ENCODE measurements around the gene TECPR2.

The TECPR2 gene

DNA sequence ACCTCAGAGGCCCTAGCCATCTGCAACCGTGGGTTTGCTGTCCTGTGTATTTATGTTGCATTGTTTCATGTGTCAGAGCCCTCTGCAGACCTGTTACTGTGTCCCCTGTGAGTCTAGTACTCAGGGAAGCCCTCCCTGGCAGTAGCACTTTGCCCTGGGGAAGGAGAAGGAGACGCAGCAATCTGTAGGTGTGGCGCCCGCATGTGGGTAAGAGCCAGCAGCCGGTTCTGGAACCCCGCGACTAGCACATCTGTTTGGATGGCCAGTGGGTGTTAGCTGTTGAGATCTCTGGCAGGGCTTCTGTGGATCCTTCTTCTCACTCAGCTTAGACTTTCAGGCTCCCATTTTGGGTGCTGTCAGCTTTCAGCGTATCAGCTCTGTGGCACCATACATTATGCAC is 57.0 kb downstream of the TECPR2 start:
- in situ Hi-C loops (cut with MboI; ENCODE audit: low sequenced_read_pairs) = no loop called here

DNA sequence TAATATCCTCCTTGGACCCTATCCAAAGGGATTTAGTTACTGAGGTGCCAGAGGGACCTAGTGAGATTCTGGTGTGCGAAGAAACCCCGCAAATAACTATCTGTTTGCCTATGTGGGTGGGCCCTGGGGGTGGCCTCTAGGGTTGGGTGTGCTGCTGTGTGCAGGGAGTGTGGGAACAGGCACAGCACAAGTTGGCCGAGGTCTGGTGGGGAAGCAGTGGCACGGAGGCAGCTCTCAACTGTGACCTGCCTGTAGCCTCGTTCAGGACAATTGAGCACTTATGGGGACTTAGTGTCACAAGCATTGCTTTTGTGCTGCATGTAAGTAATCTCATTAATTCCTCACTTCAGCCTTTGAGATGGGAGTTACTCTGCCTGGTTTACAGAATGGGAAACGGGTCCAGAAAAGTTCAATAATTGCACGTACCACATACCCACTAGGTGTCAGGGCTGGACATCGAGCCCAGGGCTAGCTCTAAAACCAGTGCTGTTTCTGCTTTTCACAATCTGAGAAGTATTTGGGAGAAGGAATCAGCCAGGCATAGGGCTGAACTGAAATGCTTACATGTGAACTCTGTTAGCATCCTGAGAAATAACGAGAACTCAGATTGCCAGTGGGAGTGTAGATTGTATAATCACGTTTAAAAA is 58.8 kb downstream of the TECPR2 start:
- in situ Hi-C loops (cut with MboI; ENCODE audit: low sequenced_read_pairs) = no loop called here

GRCh38 chr14:102424520-102424919 is 61.8 kb downstream of the TECPR2 start:
- in situ Hi-C loops (cut with MboI; ENCODE audit: low sequenced_read_pairs) = no loop called here

DNA sequence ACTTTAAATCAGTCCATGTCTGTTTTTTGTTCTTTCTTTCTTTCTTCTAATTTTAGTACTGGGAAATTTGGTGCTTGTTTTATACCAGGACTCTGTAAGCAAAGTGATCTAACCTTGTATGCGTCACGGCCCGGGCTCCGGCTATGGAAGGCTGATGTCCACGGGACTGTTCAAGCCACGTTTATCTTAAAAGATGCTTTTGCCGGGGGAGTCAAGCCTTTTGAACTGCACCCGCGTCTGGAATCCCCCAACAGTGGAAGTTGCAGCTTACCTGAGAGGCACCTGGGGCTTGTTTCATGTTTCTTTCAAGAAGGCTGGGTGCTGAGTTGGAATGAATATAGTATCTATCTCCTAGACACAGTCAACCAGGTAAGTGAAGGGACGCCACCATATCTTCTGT is 62.2 kb downstream of the TECPR2 start:
- in situ Hi-C loops (cut with MboI; ENCODE audit: low sequenced_read_pairs) = no loop called here

- in situ Hi-C loops (cut with MboI; ENCODE audit: low sequenced_read_pairs) = no loop called here
Observed at GRCh38 chr14:102426796-102427195, 64.1 kb downstream of the TECPR2 start.

DNA sequence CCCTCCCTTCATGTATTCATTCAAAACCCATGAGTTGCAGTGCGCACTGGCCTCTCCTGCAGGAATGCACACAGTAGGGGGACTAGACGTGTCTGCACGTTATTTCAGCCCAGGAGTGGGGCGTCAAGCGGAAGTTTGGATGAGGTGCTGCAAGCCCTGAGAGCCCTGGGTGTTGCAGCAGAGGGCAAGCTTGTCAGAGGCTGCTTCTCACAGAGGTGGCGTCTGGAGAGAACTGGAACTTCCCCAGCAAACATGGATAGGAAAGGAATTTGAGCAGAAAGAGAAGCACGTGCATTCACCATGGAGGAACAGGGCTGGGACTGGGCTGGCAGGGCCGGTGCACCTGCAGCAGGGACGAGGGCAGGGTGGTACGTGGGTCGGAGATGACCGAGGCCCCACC is 64.9 kb downstream of the TECPR2 start:
- in situ Hi-C loops (cut with MboI; ENCODE audit: low sequenced_read_pairs) = no loop called here

- in situ Hi-C loops (cut with MboI; ENCODE audit: low sequenced_read_pairs) = no loop called here
Observed at GRCh38 chr14:102430212-102430908, 67.6 kb downstream of the TECPR2 start.

GRCh38 chr14:102431751-102432150 is 69.0 kb downstream of the TECPR2 start:
- in situ Hi-C loops (cut with MboI; ENCODE audit: low sequenced_read_pairs) = no loop called here

GRCh38 chr14:102434647-102435175 is 72.0 kb downstream of the TECPR2 start:
- in situ Hi-C loops (cut with MboI; ENCODE audit: low sequenced_read_pairs) = no loop called here

- in situ Hi-C loops (cut with MboI; ENCODE audit: low sequenced_read_pairs) = no loop called here
Observed at GRCh38 chr14:102437997-102438915, 75.5 kb downstream of the TECPR2 start.

- in situ Hi-C loops (cut with MboI; ENCODE audit: low sequenced_read_pairs) = no loop called here
Observed at GRCh38 chr14:102439556-102439955, 76.8 kb downstream of the TECPR2 start.

- in situ Hi-C loops (cut with MboI; ENCODE audit: low sequenced_read_pairs) = no loop called here
Observed at GRCh38 chr14:102440392-102440791, 77.7 kb downstream of the TECPR2 start.

DNA sequence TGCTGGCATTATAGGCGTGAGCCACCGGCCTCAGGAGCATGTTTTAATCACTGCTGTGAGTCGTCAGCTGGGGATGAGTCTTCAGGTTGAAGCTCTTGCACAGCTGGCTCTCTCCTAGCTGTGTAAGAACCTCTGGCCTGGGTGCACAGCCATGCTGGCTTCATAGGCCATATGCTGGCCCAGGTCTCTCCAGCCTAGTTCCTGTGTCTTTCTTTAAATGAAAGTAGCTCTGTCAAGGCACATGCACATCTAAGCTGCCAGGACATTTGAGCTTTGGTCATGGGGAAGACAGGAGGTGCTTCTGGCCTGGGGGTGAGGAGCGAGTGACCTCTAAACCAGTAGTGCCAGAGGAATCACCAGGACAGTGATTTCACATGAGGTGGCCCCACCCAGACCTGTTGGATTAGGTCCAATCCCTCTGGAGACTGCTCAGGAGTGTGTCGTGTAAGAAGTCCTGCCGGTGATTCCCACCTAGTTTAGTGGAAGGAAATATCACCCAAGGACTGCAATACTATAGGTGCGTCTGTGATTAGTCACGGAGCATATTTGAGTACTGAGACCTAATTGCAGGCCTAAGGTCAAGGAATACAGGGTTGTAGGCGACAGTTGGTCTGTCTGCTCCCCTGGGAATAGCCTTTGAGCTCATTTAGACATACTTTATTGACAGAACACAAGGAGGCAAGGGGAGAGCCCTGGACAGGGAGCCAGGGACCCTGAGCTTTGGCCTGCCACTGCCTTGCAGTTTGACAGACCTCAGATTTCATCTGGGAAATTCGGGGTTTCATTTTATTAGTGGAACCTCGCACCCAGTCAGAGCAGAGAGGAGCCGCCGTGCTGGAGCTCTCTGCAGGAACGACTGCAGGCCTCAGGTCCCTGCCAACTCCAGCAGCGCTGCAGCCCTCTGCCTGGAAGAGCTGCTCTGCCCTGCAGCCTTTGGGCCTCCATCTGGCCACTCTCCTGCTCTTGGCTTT is 79.8 kb downstream of the TECPR2 start:
- in situ Hi-C loops (cut with MboI; ENCODE audit: low sequenced_read_pairs) = no loop called here

DNA sequence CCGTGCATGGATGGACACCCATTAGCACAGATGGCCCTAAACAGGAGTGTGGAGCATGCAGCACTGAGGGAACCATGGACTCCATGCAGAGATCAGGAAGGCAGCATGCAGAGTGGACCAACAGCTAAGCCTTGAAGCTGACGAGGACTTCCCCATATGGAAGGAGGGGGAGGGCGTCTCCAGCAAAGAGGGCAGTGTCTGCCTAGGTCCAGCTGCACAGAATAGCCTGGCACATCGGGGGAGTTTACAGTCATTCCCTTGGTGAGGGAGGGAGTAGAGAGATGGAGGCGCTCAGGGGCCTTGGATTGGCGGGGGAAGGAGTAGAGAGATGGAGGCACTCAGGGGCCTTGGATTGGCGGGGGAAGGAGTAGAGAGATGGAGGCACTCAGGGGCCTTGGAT is 82.3 kb downstream of the TECPR2 start:
- in situ Hi-C loops (cut with MboI; ENCODE audit: low sequenced_read_pairs) = no loop called here

DNA sequence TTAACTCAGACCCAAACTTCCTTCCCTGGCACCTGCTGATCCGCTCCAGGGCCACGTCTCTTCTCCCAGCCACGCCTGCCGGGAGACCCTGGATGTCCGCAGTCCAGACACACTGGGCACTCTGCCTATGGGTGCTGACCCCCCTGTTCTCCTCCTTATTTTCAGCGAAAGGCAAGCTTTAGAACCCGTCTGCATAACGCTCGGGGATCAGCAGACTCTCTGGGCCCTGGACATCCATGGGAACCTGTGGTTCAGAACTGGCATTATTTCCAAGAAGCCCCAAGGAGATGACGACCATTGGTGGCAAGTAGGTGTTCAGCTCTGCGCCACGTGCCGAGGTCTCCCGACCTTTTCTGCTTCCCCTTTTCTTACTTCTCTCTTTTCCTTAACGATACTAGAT is 82.9 kb downstream of the TECPR2 start:
- in situ Hi-C loops (cut with MboI; ENCODE audit: low sequenced_read_pairs) = no loop called here

DNA sequence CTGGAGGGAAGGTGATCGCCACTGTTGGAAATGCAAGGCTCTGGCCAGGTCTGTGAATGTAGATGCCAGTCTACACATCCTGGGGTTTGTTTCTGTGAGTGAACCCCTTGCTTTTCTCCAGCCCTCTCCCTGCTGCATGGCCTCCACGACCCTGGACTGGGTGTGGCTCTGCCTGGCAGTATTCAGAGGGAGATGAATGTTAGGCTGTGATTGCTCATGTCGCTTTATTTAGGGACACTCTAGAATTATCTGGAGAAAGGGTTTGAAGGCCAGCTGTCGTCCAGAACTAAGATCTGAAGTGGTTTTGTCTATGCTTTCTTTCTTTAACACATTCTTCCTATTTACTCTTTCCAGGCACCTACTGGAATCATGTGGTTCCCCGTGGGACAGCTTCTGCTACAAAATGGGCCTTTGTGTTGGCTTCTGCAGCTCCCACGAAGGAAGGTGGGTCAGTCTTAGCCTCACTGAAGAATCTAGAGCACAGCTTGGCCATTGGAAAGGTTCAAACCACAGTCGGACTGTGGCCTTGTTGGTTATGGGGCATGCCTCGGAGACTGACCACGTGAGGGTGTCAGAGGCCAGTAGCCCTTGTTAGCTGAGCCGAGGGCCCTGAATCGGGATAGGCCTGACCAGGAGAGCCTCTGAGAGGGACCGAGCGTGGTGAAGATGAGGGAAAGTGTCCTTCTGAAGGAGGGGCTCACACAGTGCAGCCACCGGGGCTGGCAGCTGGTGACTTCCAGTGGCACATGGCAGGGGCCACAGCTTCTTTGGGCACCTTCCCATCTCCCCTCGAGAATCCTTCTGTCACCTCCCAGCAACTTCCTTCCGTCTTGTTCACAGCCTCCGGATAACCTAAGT is 87.7 kb downstream of the TECPR2 start:
- in situ Hi-C loops (cut with MboI; ENCODE audit: low sequenced_read_pairs) = no loop called here

DNA sequence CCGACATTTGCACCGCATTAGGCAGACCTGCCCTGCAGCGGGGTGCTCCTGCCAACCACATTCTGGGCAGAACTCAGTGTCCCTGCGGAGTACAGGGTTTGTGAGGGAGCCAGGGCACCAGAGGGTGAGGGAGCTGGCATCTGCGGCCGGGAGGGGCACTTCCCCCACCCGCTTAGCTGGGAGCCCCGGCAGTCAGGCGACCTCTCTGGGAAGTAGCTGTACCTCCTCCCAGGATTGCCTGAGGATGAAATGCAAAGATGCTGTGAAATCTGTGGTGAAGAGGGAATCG is 88.3 kb downstream of the TECPR2 start:
- in situ Hi-C loops (cut with MboI; ENCODE audit: low sequenced_read_pairs) = no loop called here

GRCh38 chr14:102452302-102452701 is 89.6 kb downstream of the TECPR2 start:
- in situ Hi-C loops (cut with MboI; ENCODE audit: low sequenced_read_pairs) = no loop called here

DNA sequence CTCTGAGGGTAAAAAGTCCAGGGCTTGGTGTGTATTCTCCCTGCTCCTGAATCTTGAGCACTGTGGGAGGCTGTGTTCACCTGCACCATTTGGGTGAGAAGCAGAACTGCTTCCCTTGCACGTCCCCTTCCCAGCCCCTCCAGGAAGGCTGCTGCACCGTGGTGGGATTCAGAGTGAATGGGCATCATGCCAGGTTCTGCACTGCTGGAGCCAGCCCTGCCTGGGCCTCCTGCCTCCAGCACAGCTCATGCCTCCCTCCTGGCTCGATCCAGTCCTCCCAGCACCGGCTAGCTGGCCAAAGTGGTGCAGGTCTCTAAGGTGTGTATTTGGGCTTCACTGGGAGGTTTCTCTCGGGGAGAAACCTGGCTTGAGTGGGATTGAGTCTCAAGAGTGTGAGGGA is 92.0 kb downstream of the TECPR2 start:
- in situ Hi-C loops (cut with MboI; ENCODE audit: low sequenced_read_pairs) = no loop called here

DNA sequence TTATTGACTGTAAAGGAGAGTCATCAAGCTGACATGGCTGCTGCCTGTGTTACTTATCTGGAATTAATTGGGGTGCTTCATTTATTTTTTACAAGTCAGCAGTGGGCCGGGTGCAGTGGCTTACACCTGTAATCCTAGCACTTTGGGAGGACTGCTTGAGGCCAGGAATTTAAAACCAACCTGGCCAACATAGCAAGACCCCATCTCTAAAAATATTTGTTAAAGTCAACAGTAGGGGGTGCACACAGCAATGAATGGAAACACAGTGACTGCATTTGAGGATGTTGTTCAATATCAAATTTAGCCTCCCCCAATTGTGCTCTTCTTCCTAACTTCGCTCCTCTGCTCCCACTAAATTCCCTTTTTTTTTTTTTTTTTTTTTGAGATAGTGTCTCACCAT is 94.8 kb downstream of the TECPR2 start:
- in situ Hi-C loops (cut with MboI; ENCODE audit: low sequenced_read_pairs) = no loop called here

Data from HL-60/S4 treated with retinoic acid at 250 ng/mL for 4 days and 3 days (cell line).